Upper lobe of left lung (tissue), 6 donors: ENCODE data around the gene C5AR2. TPM values are rescaled to one million over a fixed set of nuclear protein-coding genes. Genes with fewer than 3 reads are reported as not detected.
"Not testable (repeated sequence)": the region's sequence is repeated elsewhere in the genome, so short reads cannot be mapped to it uniquely, and the experiment has no call there.

Experiments
- ATAC-seq, 2 donors: fragments of 200-7000 bp; cut with Tn5 transposase; one replicate each; pipeline ENCODE4 v1.9.1; 2022; ENCODE audit warnings: mild to moderate bottlenecking in 2 of 2, moderate library complexity in 2 of 2; ENCODE audit not compliant: low FRiP score in 2 of 2
- DNase-seq, 2 donors: peaks; one replicate each; pipeline ENCODE4 v3.0.0-alpha.2; 2019 to 2020
- H3K27ac ChIP-seq, 4 donors: fragments of 200-600 bp; sonication (generic); one replicate each; pipeline ENCODE4 v1.5.1; 2016 to 2019
- H3K27me3 ChIP-seq, 4 donors: fragments of 200-600 bp; sonication (generic); one replicate each; pipeline ENCODE4 v1.5.1; 2017 to 2019
- H3K36me3 ChIP-seq, 4 donors: fragments of 200-600 bp; sonication (generic); one replicate each; pipeline ENCODE4 v1.5.1; 2016 to 2019
- H3K4me1 ChIP-seq, 4 donors: fragments of 200-600 bp; sonication (generic); one replicate each; pipeline ENCODE4 v1.5.1; 2018 to 2019
- H3K4me3 ChIP-seq, 4 donors: fragments of 200-600 bp; sonication (generic); one replicate each; pipeline ENCODE4 v1.5.1; 2017 to 2019; ENCODE audit warnings: mild to moderate bottlenecking in 2 of 4, moderate library complexity in 1 of 4
- H3K9me3 ChIP-seq, 4 donors: fragments of 200-600 bp; sonication (generic); one replicate each; pipeline ENCODE4 v1.5.1; 2018 to 2019
- EP300 ChIP-seq, 4 donors: sonication (generic); formaldehyde crosslinking; IDR thresholded peaks; one replicate each; pipeline ENCODE4 v1.5.1; 2017; ENCODE audit warnings: antibody characterized with exemption in 4 of 4, control low read depth in 2 of 4
- POLR2A ChIP-seq, 4 donors: fragments of 450-650 bp; IDR thresholded peaks; one replicate each; pipeline ENCODE4 v1.5.1; 2016 to 2017; ENCODE audit warnings: antibody characterized with exemption in 4 of 4, mild to moderate bottlenecking in 2 of 4
- POLR2AphosphoS5 ChIP-seq, 2 donors: sonication (generic); formaldehyde crosslinking; IDR thresholded peaks; one replicate each; pipeline ENCODE4 v1.5.1; 2017; ENCODE audit warnings: antibody characterized with exemption in 2 of 2
- WGBS, 2 donors: methylation state at CpG; one replicate each; pipeline ENCODE4 v1.1.5; 2017 to 2018; 5-methylcytosine and 5-hydroxymethylcytosine counted together
- total RNA-seq, 6 donors: library from RNA; depleted of rRNA in 4 of 6; stranded (reverse); fragments of >200 nt in 4 of 6; gene quantifications; one replicate each; pipeline versions ENCODE4 v1.1.0 to v1.2.1, GENCODE V29; 2016 to 2021
- TF ChIP-seq, protein P1 (sequence below), 6 experiments: fragments of 450-650 bp in 4 of 6; fragments of 200-600 bp in 2 of 6; sonication (generic) in 2 of 6; IDR thresholded peaks; one replicate each; pipeline ENCODE4 v1.5.1; 2016 to 2019; ENCODE audit warnings: antibody characterized with exemption in 6 of 6
- donor health status: DM: no; HTN: no; CAD: no; lungs with moderate emphysema.
- donor health status: DM: no; HTN: yes; CAD: no; lungs with severe emphysema.

The C5AR2 gene
- total RNA-seq, 6 donors from 2014 or later = 3.8 to 22.9 (median 10.0) TPM

DNA sequence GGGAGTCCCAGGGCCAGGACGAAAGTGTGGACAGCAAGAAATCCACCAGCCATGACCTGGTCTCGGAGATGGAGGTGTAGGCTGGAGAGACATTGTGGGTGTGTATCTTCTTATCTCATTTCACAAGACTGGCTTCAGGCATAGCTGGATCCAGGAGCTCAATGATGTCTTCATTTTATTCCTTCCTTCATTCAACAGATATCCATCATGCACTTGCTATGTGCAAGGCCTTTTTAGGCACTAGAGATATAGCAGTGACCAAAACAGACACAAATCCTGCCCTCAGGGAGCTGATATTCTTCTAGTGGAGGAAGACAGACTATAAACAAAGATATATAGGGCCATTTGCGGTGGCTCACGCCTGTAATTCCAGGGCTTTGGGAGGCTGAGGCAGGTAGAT is 9.8 kb downstream of the C5AR2 start:
- H3K4me1 ChIP-seq = peaks cover 2 to 6% (median 4%) of the 10 kb centered on the region in 4 donors
- no peak overlapping the region for H3K4me3 ChIP-seq
- ATAC-seq (no peak), DNase-seq (no peak)
- no peaks in the 10 kb centered on the region for H3K27me3 ChIP-seq
- 92 to 93% methylated on average over 4 of the region's 4 CpGs for WGBS, 2 donors
- H3K36me3 ChIP-seq = peaks cover 0 to 10% (median 0%) of the 10 kb centered on the region in 4 donors
- no peaks in the 10 kb centered on the region for H3K9me3 ChIP-seq
- H3K27ac ChIP-seq = no peak overlapping the region
- no peak for TF ChIP-seq POLR2A (IDR thresholded peaks at IDR 0.05)
- no peak for TF ChIP-seq POLR2AphosphoS5 (IDR thresholded peaks at IDR 0.05)
- TF ChIP-seq, protein P1, sequence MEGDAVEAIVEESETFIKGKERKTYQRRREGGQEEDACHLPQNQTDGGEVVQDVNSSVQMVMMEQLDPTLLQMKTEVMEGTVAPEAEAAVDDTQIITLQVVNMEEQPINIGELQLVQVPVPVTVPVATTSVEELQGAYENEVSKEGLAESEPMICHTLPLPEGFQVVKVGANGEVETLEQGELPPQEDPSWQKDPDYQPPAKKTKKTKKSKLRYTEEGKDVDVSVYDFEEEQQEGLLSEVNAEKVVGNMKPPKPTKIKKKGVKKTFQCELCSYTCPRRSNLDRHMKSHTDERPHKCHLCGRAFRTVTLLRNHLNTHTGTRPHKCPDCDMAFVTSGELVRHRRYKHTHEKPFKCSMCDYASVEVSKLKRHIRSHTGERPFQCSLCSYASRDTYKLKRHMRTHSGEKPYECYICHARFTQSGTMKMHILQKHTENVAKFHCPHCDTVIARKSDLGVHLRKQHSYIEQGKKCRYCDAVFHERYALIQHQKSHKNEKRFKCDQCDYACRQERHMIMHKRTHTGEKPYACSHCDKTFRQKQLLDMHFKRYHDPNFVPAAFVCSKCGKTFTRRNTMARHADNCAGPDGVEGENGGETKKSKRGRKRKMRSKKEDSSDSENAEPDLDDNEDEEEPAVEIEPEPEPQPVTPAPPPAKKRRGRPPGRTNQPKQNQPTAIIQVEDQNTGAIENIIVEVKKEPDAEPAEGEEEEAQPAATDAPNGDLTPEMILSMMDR (IDR thresholded peaks at IDR 0.05) = no peak
- no peak for TF ChIP-seq EP300 (IDR thresholded peaks at IDR 0.05)

DNA sequence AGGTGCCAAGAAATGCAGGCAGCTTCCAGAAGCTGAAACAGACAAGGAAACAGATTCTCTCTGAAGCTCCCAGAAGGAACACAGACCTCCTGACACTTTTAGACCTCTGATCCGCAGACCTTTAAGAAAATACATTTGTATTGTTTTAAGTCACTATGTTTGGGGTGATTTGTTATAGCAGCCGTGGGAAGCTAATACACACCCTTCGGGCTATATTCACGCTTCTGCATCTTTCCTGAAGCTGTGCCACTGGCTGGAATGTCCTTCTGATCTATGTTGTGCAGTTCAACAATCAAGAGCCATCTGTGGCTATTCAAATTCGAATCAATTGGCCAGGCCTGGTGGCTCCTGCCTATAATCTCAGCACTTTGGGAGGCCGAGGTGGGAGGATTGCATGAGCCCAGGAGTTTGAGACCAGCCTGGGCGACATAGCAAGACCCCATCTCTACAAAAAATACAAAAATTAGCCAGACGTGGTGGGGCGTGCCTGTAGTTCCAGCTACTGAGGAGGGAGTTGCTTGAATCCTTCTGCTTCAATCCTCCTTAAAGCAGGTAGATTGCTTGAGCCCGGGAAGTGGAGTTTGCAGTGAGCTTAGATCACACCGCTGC is 11.3 kb downstream of the C5AR2 start:
- ATAC-seq = no peak
- Histone ChIP-seq H3K4me3 (no peak overlapping the region), H3K4me1 (peaks cover 0 to under 1% (median under 1%) of the 10 kb centered on the region in 4 donors), H3K9me3 (no peaks in the 10 kb centered on the region), H3K27ac (no peak overlapping the region), H3K36me3 (peaks cover 0 to 10% (median 0%) of the 10 kb centered on the region in 4 donors), H3K27me3 (no peaks in the 10 kb centered on the region)
- TF ChIP-seq POLR2A (IDR thresholded peaks at IDR 0.05) (no peak), POLR2AphosphoS5 (IDR thresholded peaks at IDR 0.05) (no peak), EP300 (IDR thresholded peaks at IDR 0.05) (no peak)
- TF ChIP-seq, protein P1 (IDR thresholded peaks at IDR 0.05) = no peak
- 83 to 86% methylated on average over 11 of the region's 11 CpGs for WGBS, 2 donors
- no peak for DNase-seq

DNA sequence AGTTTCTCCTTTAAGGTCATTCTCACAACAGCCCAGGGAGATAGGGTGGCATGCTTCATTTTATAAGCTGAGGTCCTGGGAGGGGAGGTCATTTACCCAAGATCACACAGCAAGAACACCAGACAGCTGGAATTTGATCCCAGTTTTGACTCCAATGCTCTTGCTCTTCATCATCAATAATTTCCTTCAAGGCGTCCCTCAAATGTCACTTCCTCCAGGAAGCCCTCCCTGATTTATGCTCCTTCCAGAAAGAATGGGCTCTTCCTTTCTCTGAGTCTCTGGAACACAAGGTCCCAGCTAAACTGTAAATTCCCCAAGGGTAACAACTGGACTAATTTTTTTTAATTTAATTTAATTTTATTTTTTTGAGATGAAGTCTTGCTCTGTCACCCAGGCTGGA is 12.4 kb downstream of the C5AR2 start:
- WGBS, 2 donors = 78 to 83% methylated on average over 1 of the region's 1 CpG
- no peaks in the 10 kb centered on the region for H3K9me3 ChIP-seq
- H3K27me3 ChIP-seq = no peaks in the 10 kb centered on the region
- no peak overlapping the region for H3K4me3 ChIP-seq
- peaks cover 0 to 10% (median 0%) of the 10 kb centered on the region in 4 donors for H3K36me3 ChIP-seq
- H3K4me1 ChIP-seq = peaks cover 3 to 7% (median 5%) of the 10 kb centered on the region in 4 donors
- ATAC-seq (no peak), DNase-seq (no peak)
- TF ChIP-seq, protein P1 (IDR thresholded peaks at IDR 0.05) = no peak
- TF ChIP-seq POLR2A (IDR thresholded peaks at IDR 0.05) = no peak
- TF ChIP-seq EP300 (IDR thresholded peaks at IDR 0.05) = no peak
- no peak for TF ChIP-seq POLR2AphosphoS5 (IDR thresholded peaks at IDR 0.05)
- no peak overlapping the region for H3K27ac ChIP-seq

DNA sequence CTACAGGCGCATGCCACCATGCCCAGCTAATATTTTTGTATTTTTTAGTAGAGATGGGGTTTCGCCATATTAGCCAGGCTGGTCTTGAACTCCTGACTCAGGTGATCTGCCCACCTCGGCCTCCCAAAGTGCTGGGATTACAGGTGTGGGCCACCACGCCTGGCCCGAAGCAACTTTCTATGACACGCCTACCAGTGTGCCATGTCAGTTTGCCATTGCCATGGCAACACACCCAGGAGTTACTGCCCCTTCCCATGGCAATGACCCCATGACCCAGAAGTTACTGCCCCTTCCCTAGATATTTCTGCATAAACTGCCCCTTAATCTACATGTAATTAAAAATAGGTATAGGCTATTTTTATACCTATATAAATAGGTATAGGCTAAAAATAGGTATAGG is 14.0 kb downstream of the C5AR2 start:
- not testable (repeated sequence) for H3K36me3 ChIP-seq, ATAC-seq, H3K27me3 ChIP-seq, H3K4me3 ChIP-seq, H3K9me3 ChIP-seq, DNase-seq, H3K27ac ChIP-seq
- 94 to 100% methylated on average over 6 of the region's 6 CpGs for WGBS, 2 donors
- peaks cover 9 to 21% (median 17%) of the 10 kb centered on the region in 4 donors for H3K4me1 ChIP-seq

DNA sequence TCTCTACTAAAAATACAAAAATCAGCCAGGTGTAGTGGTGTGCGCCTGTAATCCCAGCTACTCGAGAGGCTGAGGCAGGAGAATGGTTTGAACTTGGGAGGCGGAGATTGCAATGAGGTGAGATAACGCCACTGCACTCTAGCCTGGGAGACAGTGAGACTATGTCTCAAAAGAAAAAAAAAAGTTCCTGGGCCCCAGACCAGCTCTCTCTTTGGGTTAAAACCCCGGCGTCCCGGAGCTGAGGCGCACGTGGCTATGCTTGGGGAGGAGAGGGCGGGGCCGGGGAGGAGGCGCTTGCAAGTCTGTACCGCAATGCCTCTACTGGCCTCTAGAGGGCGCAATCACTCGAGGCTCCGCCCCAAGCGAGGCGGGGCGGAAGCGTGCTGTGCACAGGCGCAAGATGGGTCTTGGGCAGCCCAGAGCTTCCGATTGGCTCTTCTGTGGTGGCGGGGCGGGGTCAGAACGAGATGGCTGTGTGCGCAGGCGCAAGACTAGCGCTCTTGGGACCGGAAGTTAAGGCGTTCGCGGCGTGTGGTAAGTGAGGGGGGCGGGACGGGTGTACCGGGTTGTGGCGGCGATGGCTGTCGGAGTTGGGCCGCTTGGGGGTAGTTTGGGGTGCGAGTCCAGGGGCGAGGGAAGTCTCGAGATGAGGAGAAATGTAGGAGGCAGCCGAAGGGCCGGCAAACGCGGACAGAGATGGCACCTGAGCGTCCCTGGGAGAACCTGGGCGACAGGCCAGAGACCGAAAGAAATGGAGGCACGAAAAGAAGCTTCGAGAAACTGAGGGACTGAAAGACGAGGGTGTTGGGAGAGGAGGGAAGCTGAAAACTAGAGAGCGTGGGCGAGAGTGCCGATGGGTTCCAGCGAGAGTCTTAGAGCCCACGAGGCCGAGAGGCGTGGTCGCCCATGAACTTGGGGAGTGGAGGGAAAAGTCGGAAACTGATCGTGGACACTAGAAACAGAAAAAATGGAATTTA is 17.1 kb downstream of the C5AR2 start, which contains the start of gene DHX34:
Gene DHX34 (plus strand): TSS at position 497 of the 977 bp plus-strand sequence. CDS start 3,716 bp downstream, outside the sequence.
- TF ChIP-seq, protein P1 (IDR thresholded peaks at IDR 0.05) = peak; percentile 99 to 100 (median 100)
- peak in 3 of 4 donors; percentile 50 to 94 (median 51) for TF ChIP-seq POLR2A (IDR thresholded peaks at IDR 0.05)
- no peak for TF ChIP-seq EP300 (IDR thresholded peaks at IDR 0.05)
- peak; percentile 69 to 73 for TF ChIP-seq POLR2AphosphoS5 (IDR thresholded peaks at IDR 0.05)
- Histone ChIP-seq H3K36me3 (peaks cover 10 to 15% (median 12%) of the 10 kb centered on the region in 4 donors), H3K4me1 (peaks cover 9 to 24% (median 17%) of the 10 kb centered on the region in 4 donors)

More for the DNA sequence above, 17.1 kb downstream of the C5AR2 start, which contains the start of gene DHX34:
- ATAC-seq = peak; percentile 100
- WGBS, 2 donors = 3 to 6% methylated on average over 43 to 59 of the region's 63 CpGs
- H3K27me3 ChIP-seq = no peaks in the 10 kb centered on the region
- H3K27ac ChIP-seq = peak within 1 kb of the TSS; percentile 73 to 91 (median 85)
- peak; percentile 98 for DNase-seq
- H3K4me3 ChIP-seq = peak within 1 kb of the TSS; percentile 82 to 99 (median 93)
- H3K9me3 ChIP-seq = no peaks in the 10 kb centered on the region
